Prostate gland (tissue), 2 donors: Measurements from ENCODE around the gene PCNT.

ENCODE experiments used
- POLR2AphosphoS5 ChIP-seq: sonication (generic); formaldehyde crosslinking; IDR thresholded peaks from one replicate; pipeline ENCODE4 v1.6.1; 2017; ENCODE audit warnings: antibody characterized with exemption
- TF ChIP-seq, protein P1 (sequence below), 4 experiments: fragments of 200-600 bp in 2 of 4; fragments of 450-650 bp in 2 of 4; sonication (generic) in 2 of 4; IDR thresholded peaks; 1 replicate in 3 of 4; 2 replicates in 1 of 4; pipeline ENCODE4 v1.5.1; 2016 to 2019; ENCODE audit warnings: antibody characterized with exemption in 4 of 4, mild to moderate bottlenecking in 2 of 4, moderate library complexity in 2 of 4

DNA sequence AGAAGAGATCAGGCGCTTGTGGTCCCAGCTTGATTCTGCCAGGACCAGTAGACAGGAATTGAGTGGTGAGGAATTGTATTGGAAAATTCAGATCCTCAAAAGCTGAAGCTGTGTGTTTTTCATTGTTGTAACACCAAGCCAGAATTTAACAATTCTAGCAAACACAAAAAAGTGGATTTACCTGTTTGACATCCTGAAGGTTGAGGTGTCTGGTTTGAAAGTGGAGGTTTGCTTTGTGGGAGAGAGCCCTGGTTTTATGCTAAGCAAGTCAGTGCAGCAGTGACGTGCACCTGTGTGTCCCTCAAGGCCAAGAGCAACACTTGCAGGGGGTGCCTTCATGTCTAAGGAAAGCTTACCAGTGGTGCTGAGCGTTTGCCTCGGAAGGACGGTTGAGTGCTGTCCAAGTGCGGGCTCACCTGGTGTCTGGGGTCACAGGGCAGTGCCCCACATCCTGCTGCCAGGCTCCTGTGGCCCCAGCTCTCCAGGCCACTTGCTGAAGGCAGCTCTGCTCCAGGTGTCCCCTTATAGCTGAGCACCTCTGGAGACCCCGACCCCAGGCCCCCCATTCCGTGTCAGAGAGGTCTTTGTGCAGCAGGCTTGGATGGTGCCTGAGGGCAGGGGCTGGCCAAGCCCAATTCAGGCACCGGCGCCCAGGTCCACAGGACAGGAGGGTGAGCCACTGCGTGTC, 27.7 kb downstream of the PCNT start:
- TF ChIP-seq, protein P1, sequence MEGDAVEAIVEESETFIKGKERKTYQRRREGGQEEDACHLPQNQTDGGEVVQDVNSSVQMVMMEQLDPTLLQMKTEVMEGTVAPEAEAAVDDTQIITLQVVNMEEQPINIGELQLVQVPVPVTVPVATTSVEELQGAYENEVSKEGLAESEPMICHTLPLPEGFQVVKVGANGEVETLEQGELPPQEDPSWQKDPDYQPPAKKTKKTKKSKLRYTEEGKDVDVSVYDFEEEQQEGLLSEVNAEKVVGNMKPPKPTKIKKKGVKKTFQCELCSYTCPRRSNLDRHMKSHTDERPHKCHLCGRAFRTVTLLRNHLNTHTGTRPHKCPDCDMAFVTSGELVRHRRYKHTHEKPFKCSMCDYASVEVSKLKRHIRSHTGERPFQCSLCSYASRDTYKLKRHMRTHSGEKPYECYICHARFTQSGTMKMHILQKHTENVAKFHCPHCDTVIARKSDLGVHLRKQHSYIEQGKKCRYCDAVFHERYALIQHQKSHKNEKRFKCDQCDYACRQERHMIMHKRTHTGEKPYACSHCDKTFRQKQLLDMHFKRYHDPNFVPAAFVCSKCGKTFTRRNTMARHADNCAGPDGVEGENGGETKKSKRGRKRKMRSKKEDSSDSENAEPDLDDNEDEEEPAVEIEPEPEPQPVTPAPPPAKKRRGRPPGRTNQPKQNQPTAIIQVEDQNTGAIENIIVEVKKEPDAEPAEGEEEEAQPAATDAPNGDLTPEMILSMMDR (IDR thresholded peaks at IDR 0.05), result no peak
- TF ChIP-seq POLR2AphosphoS5, result peak; percentile 37
